ENCODE measurements around the gene ARHGEF40. TPM values are rescaled to one million over a fixed set of nuclear protein-coding genes. Genes with fewer than 3 reads are reported as not detected.

The ARHGEF40 gene
- total RNA-seq, 2 experiments from 2014 or later = 1.2 to 1.3 TPM

GRCh38 chr14:21041676-21042433 is 28.2 kb upstream of the ARHGEF40 start, which contains the start of gene RNASE7:
TSS of gene RNASE7 (plus strand) at chr14:21042362. CDS start at chr14:21042993, 631 bp downstream.
- ChIA-PET POLR2A (no interaction called here), CTCF (interaction anchor here (1.8 kb wide), 1 partner anchor 27 kb away, joined by 6 read pairs; no protein-coding TSS in a partner anchor)
- Histone ChIP-seq H3K9me3 (ENCODE audit: control insufficient read depth in 1 of 2, insufficient read depth in 1 of 2, low read length in 2 of 2) (no peaks in the 10 kb centered on the region), H3K4me3 (ENCODE audit: low read length) (no peak within 1 kb of the TSS), H3K27me3 (ENCODE audit: control insufficient read depth in 1 of 2, insufficient read depth in 2 of 2, low read length in 2 of 2) (no peaks in the 10 kb centered on the region), H3K27ac (ENCODE audit: low read depth in 1 of 2, low read length in 2 of 2) (no peak within 1 kb of the TSS), H3K36me3 (ENCODE audit: insufficient read depth, low read length) (no peaks in the 10 kb centered on the region), H3K4me1 (ENCODE audit: insufficient read depth, low read length) (peaks cover 15% of the 10 kb centered on the region)
- Mint-ChIP-seq H3K4me1 (ENCODE audit: low read depth) (peaks cover 11% of the 10 kb centered on the region), H3K27me3 (peaks cover 10% of the 10 kb centered on the region), H3K9me3 (no peaks in the 10 kb centered on the region), H3K27ac (no peak within 1 kb of the TSS), H3K4me3 (no peak within 1 kb of the TSS), H3K36me3 (ENCODE audit: low read depth) (no peaks in the 10 kb centered on the region)
- TF ChIP-seq, protein P1, sequence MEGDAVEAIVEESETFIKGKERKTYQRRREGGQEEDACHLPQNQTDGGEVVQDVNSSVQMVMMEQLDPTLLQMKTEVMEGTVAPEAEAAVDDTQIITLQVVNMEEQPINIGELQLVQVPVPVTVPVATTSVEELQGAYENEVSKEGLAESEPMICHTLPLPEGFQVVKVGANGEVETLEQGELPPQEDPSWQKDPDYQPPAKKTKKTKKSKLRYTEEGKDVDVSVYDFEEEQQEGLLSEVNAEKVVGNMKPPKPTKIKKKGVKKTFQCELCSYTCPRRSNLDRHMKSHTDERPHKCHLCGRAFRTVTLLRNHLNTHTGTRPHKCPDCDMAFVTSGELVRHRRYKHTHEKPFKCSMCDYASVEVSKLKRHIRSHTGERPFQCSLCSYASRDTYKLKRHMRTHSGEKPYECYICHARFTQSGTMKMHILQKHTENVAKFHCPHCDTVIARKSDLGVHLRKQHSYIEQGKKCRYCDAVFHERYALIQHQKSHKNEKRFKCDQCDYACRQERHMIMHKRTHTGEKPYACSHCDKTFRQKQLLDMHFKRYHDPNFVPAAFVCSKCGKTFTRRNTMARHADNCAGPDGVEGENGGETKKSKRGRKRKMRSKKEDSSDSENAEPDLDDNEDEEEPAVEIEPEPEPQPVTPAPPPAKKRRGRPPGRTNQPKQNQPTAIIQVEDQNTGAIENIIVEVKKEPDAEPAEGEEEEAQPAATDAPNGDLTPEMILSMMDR (IDR thresholded peaks at IDR 0.05) = no peak
- ATAC-seq (ENCODE audit: poor library complexity) = no peak
- intact Hi-C loops (cut with DNase I, micrococcal nuclease) = no loop called here
- peak in 2 of 14 experiments; percentile 24 to 26 for DNase-seq

DNA sequence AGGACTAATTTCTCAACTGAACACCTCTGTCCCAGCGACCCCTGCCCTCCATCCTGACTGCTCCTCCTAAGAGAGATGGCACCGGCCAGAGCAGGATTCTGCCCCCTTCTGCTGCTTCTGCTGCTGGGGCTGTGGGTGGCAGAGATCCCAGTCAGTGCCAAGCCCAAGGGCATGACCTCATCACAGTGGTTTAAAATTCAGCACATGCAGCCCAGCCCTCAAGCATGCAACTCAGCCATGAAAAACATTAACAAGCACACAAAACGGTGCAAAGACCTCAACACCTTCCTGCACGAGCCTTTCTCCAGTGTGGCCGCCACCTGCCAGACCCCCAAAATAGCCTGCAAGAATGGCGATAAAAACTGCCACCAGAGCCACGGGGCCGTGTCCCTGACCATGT is 27.2 kb upstream of the ARHGEF40 start:
- peaks cover 10% of the 10 kb centered on the region for H3K27me3 Mint-ChIP-seq
- H3K36me3 Mint-ChIP-seq (ENCODE audit: low read depth) = no peaks in the 10 kb centered on the region
- POLR2A ChIA-PET = interaction anchor here (2.0 kb wide), 1 partner anchor 61 kb away, joined by 7 read pairs; no protein-coding TSS in a partner anchor
- peaks cover 15% of the 10 kb centered on the region for H3K4me1 ChIP-seq (ENCODE audit: insufficient read depth, low read length)
- H3K36me3 ChIP-seq (ENCODE audit: insufficient read depth, low read length) = no peaks in the 10 kb centered on the region
- H3K9me3 Mint-ChIP-seq = no peaks in the 10 kb centered on the region
- H3K4me3 ChIP-seq (ENCODE audit: low read length) = no peak overlapping the region
- CTCF ChIA-PET = interaction anchor here (1.8 kb wide), 1 partner anchor 28 kb away, joined by 6 read pairs; no protein-coding TSS in a partner anchor
- H3K27me3 ChIP-seq (ENCODE audit: control insufficient read depth in 1 of 2, insufficient read depth in 2 of 2, low read length in 2 of 2) = no peaks in the 10 kb centered on the region
- no peaks in the 10 kb centered on the region for H3K9me3 ChIP-seq (ENCODE audit: control insufficient read depth in 1 of 2, insufficient read depth in 1 of 2, low read length in 2 of 2)
- intact Hi-C loops (cut with DNase I, micrococcal nuclease) = no loop called here
- H3K27ac Mint-ChIP-seq = no peak overlapping the region
- H3K4me3 Mint-ChIP-seq = no peak overlapping the region
- peaks cover 11% of the 10 kb centered on the region for H3K4me1 Mint-ChIP-seq (ENCODE audit: low read depth)
- no peak overlapping the region for H3K27ac ChIP-seq (ENCODE audit: low read depth in 1 of 2, low read length in 2 of 2)
- TF ChIP-seq, protein P1 (IDR thresholded peaks at IDR 0.05) = no peak
- DNase-seq = no peak
- no peak for ATAC-seq (ENCODE audit: poor library complexity)

DNA sequence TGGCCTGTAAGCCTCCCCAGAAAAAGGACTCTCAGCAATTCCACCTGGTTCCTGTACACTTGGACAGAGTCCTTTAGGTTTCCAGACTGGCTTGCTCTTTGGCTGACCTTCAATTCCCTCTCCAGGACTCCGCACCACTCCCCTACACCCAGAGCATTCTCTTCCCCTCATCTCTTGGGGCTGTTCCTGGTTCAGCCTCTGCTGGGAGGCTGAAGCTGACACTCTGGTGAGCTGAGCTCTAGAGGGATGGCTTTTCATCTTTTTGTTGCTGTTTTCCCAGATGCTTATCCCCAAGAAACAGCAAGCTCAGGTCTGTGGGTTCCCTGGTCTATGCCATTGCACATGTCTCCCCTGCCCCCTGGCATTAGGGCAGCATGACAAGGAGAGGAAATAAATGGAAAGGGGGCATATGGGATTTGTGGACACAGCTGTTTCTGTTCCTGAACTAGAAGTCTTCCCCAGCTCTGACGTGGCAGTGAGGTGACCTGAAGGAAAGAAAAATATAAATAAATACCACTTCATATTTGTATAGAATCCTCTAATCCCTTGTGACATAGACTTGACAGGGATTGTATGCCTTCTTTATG is 26.6 kb upstream of the ARHGEF40 start:
- H3K36me3 Mint-ChIP-seq (ENCODE audit: low read depth) = no peaks in the 10 kb centered on the region
- no peak overlapping the region for H3K27ac Mint-ChIP-seq
- DNase-seq = no peak
- Histone ChIP-seq H3K4me3 (ENCODE audit: low read length) (no peak overlapping the region), H3K27ac (ENCODE audit: low read depth in 1 of 2, low read length in 2 of 2) (no peak overlapping the region), H3K4me1 (ENCODE audit: insufficient read depth, low read length) (peaks cover 15% of the 10 kb centered on the region), H3K9me3 (ENCODE audit: control insufficient read depth in 1 of 2, insufficient read depth in 1 of 2, low read length in 2 of 2) (no peaks in the 10 kb centered on the region), H3K36me3 (ENCODE audit: insufficient read depth, low read length) (no peaks in the 10 kb centered on the region), H3K27me3 (ENCODE audit: control insufficient read depth in 1 of 2, insufficient read depth in 2 of 2, low read length in 2 of 2) (no peaks in the 10 kb centered on the region)
- no peak for ATAC-seq (ENCODE audit: poor library complexity)
- H3K4me3 Mint-ChIP-seq = no peak overlapping the region
- no peaks in the 10 kb centered on the region for H3K9me3 Mint-ChIP-seq
- H3K27me3 Mint-ChIP-seq = peaks cover 15% of the 10 kb centered on the region
- ChIA-PET POLR2A (interaction anchor here (1.1 to 2.0 kb wide), 3 partner anchors 26 to 61 kb away, joined by 3 to 8 read pairs (median 7); no protein-coding TSS in a partner anchor), CTCF (interaction anchor here (1.7 to 1.9 kb wide), 3 partner anchors 29 to 61 kb away, joined by 4 to 10 read pairs (median 6); no protein-coding TSS in a partner anchor)
- H3K4me1 Mint-ChIP-seq (ENCODE audit: low read depth) = peaks cover 11% of the 10 kb centered on the region
- intact Hi-C loops (cut with DNase I, micrococcal nuclease) = no loop called here
- TF ChIP-seq, protein P1 (IDR thresholded peaks at IDR 0.05) = no peak
